Breast epithelium (tissue), 3 donors: ENCODE measurements around the gene VWF.

Experiments used
- CTCF ChIP-seq, 3 donors: fragments of 450-650 bp; IDR thresholded peaks; one replicate each; pipeline ENCODE4 v1.5.1; 2016 to 2017; ENCODE audit warnings: antibody characterized with exemption in 3 of 3, mild to moderate bottlenecking in 3 of 3, moderate library complexity in 3 of 3
- POLR2A ChIP-seq: fragments of 450-650 bp; IDR thresholded peaks from one replicate; pipeline ENCODE4 v1.6.1; 2016; ENCODE audit warnings: antibody characterized with exemption, mild to moderate bottlenecking, moderate library complexity
- POLR2AphosphoS5 ChIP-seq, 3 donors: sonication (generic); formaldehyde crosslinking; IDR thresholded peaks; one replicate each; pipeline ENCODE4 v1.6.1; 2017; ENCODE audit warnings: antibody characterized with exemption in 3 of 3

DNA sequence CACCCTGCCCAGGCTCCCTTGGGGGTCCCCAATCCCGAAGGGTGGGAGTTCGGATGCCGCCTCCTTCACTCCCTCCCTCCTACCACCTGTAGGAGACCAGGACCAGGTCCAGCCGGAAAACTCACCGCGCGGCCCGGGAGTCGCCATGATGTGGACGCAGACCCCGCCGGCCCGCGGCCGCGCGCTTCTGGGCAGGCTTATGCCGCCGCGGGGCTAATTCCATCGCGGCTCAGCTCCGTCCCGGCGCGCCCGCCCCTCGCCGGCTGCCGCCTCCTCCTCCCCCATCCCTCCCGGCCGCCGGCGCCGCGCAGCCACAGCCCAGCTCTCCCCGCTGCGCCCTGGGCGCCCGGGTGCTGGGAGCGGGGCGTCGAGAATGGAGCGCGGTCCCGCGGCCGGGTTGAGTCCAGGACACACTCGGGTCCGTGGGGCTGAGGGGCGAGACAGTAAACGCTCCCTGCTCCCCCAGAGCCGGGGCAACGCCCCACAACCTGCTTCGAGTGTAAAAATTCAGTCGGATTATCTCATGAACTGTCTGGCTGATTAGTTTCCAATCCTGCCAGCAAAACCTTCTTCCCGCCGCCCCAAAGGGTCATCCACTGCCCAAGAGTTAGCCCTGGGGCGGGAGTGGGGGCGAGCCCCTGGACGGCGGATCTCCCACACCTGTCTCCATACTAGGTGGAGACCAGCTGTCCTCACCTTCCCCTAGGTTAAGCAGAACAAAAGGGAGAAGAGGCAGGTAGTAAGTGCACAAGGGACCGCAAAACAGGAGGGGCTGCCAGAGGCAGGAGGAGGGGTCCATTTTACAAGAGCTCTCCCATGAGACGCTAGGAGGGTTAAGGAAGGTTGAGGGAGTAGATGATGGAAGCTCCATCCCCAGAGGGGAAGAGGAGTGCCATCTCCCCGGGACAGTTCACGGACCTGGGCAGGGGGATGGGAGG is 179.1 kb downstream of the VWF start, which contains the start of gene ANO2:
- no peak for TF ChIP-seq CTCF (IDR thresholded peaks at IDR 0.05)
- no peak for TF ChIP-seq POLR2A
- TF ChIP-seq POLR2AphosphoS5 (IDR thresholded peaks at IDR 0.05): no peak
